Rectal smooth muscle tissue (tissue), 1 donor: Measurements from ENCODE around the gene PELI2.

Source experiments
- H3K27ac ChIP-seq: one replicate; pipeline ENCODE4 v1.7.0; 2013; ENCODE audit warnings: low read depth, low read length, inconsistent platforms
- H3K27me3 ChIP-seq: one replicate; pipeline ENCODE4 v1.7.0; 2013; ENCODE audit warnings: low read length; ENCODE audit not compliant: control insufficient read depth, insufficient read depth
- H3K36me3 ChIP-seq: one replicate; pipeline ENCODE4 v1.7.0; 2013; ENCODE audit warnings: low read length; ENCODE audit not compliant: control insufficient read depth, insufficient read depth
- H3K4me1 ChIP-seq: one replicate; pipeline ENCODE4 v1.7.0; 2013; ENCODE audit warnings: low read length; ENCODE audit not compliant: control insufficient read depth, insufficient read depth
- H3K4me3 ChIP-seq: one replicate; pipeline ENCODE4 v1.7.0; 2013; ENCODE audit warnings: low read length
- H3K9ac ChIP-seq: one replicate; pipeline ENCODE4 v1.7.0; 2013; ENCODE audit warnings: low read length

PELI2 gene

GRCh38 chr14:56261046-56261445 is 142.8 kb downstream of the PELI2 start:
- H3K4me1 ChIP-seq: no peaks in the 10 kb centered on the region
- no peaks in the 10 kb centered on the region for H3K36me3 ChIP-seq
- no peak overlapping the region for H3K27ac ChIP-seq
- no peak overlapping the region for H3K4me3 ChIP-seq
- no peak overlapping the region for H3K9ac ChIP-seq
- H3K27me3 ChIP-seq: no peaks in the 10 kb centered on the region

GRCh38 chr14:56262530-56262929 is 144.3 kb downstream of the PELI2 start:
- H3K27ac ChIP-seq: no peak overlapping the region
- H3K4me1 ChIP-seq: no peaks in the 10 kb centered on the region
- H3K4me3 ChIP-seq: no peak overlapping the region
- H3K9ac ChIP-seq: no peak overlapping the region
- no peaks in the 10 kb centered on the region for H3K36me3 ChIP-seq
- H3K27me3 ChIP-seq: no peaks in the 10 kb centered on the region

- Histone ChIP-seq H3K4me1 (no peaks in the 10 kb centered on the region), H3K27me3 (no peaks in the 10 kb centered on the region), H3K4me3 (no peak overlapping the region), H3K9ac (no peak overlapping the region), H3K36me3 (no peaks in the 10 kb centered on the region), H3K27ac (no peak overlapping the region)
Measured at GRCh38 chr14:56268039-56268438, 149.8 kb downstream of the PELI2 start.

- no peak overlapping the region for H3K4me3 ChIP-seq
- H3K27ac ChIP-seq: no peak overlapping the region
- H3K27me3 ChIP-seq: no peaks in the 10 kb centered on the region
- H3K4me1 ChIP-seq: no peaks in the 10 kb centered on the region
- H3K9ac ChIP-seq: no peak overlapping the region
- H3K36me3 ChIP-seq: no peaks in the 10 kb centered on the region
Measured at GRCh38 chr14:56268673-56269072, 150.5 kb downstream of the PELI2 start.

GRCh38 chr14:56270921-56271320 is 152.7 kb downstream of the PELI2 start:
- H3K4me1 ChIP-seq: no peaks in the 10 kb centered on the region
- no peak overlapping the region for H3K4me3 ChIP-seq
- no peak overlapping the region for H3K9ac ChIP-seq
- H3K27me3 ChIP-seq: no peaks in the 10 kb centered on the region
- no peaks in the 10 kb centered on the region for H3K36me3 ChIP-seq
- H3K27ac ChIP-seq: no peak overlapping the region

- Histone ChIP-seq H3K36me3 (no peaks in the 10 kb centered on the region), H3K27ac (no peak overlapping the region), H3K27me3 (no peaks in the 10 kb centered on the region), H3K9ac (no peak overlapping the region), H3K4me1 (no peaks in the 10 kb centered on the region), H3K4me3 (no peak overlapping the region)
Measured at GRCh38 chr14:56271970-56272369, 153.8 kb downstream of the PELI2 start.

- Histone ChIP-seq H3K36me3 (no peaks in the 10 kb centered on the region), H3K9ac (no peak overlapping the region), H3K27ac (no peak overlapping the region), H3K4me3 (no peak overlapping the region), H3K27me3 (no peaks in the 10 kb centered on the region), H3K4me1 (no peaks in the 10 kb centered on the region)
Measured at GRCh38 chr14:56273155-56273554, 154.9 kb downstream of the PELI2 start.

- no peaks in the 10 kb centered on the region for H3K4me1 ChIP-seq
- H3K9ac ChIP-seq: no peak overlapping the region
- no peaks in the 10 kb centered on the region for H3K36me3 ChIP-seq
- no peak overlapping the region for H3K4me3 ChIP-seq
- no peaks in the 10 kb centered on the region for H3K27me3 ChIP-seq
- no peak overlapping the region for H3K27ac ChIP-seq
Measured at GRCh38 chr14:56273951-56274350, 155.7 kb downstream of the PELI2 start.

GRCh38 chr14:56274556-56274955 is 156.3 kb downstream of the PELI2 start:
- Histone ChIP-seq H3K9ac (no peak overlapping the region), H3K27me3 (no peaks in the 10 kb centered on the region), H3K4me1 (no peaks in the 10 kb centered on the region), H3K4me3 (no peak overlapping the region), H3K27ac (no peak overlapping the region), H3K36me3 (no peaks in the 10 kb centered on the region)

GRCh38 chr14:56276108-56276507 is 157.9 kb downstream of the PELI2 start:
- Histone ChIP-seq H3K4me1 (no peaks in the 10 kb centered on the region), H3K9ac (no peak overlapping the region), H3K36me3 (no peaks in the 10 kb centered on the region), H3K27ac (no peak overlapping the region), H3K4me3 (no peak overlapping the region), H3K27me3 (no peaks in the 10 kb centered on the region)

- H3K4me1 ChIP-seq: no peaks in the 10 kb centered on the region
- H3K36me3 ChIP-seq: no peaks in the 10 kb centered on the region
- no peaks in the 10 kb centered on the region for H3K27me3 ChIP-seq
- no peak overlapping the region for H3K4me3 ChIP-seq
- no peak overlapping the region for H3K27ac ChIP-seq
- H3K9ac ChIP-seq: no peak overlapping the region
Measured at GRCh38 chr14:56278383-56278782, 160.2 kb downstream of the PELI2 start.

GRCh38 chr14:56280843-56281242 is 162.6 kb downstream of the PELI2 start:
- Histone ChIP-seq H3K4me3 (no peak overlapping the region), H3K36me3 (no peaks in the 10 kb centered on the region), H3K4me1 (no peaks in the 10 kb centered on the region), H3K27me3 (no peaks in the 10 kb centered on the region), H3K27ac (no peak overlapping the region), H3K9ac (no peak overlapping the region)

- Histone ChIP-seq H3K4me3 (no peak overlapping the region), H3K27ac (no peak overlapping the region), H3K4me1 (no peaks in the 10 kb centered on the region), H3K36me3 (no peaks in the 10 kb centered on the region), H3K27me3 (no peaks in the 10 kb centered on the region), H3K9ac (no peak overlapping the region)
Measured at GRCh38 chr14:56282179-56282578, 164.0 kb downstream of the PELI2 start.
